Esophagus squamous epithelium (tissue), 5 donors: ENCODE results near the gene OR4D5. TPM values are rescaled to one million over a fixed set of nuclear protein-coding genes. Genes with fewer than 3 reads are reported as not detected.

Experiments used
- DNase-seq: peaks from one replicate; lab custom pipeline; 2025; lab: John Stamatoyannopoulos, UW
- H3K27ac ChIP-seq, 4 donors: fragments of 200-600 bp; sonication (generic); one replicate each; pipeline ENCODE4 v1.5.1; 2016 to 2019; ENCODE audit warnings: mild to moderate bottlenecking in 1 of 4
- H3K27me3 ChIP-seq, 4 donors: fragments of 200-600 bp; sonication (generic); 1 replicate in 3 of 4; 2 replicates in 1 of 4; pipeline versions ENCODE4 v1.5.1 to v1.6.0; 2017 to 2021; ENCODE audit warnings: antibody characterized with exemption in 1 of 4
- H3K36me3 ChIP-seq, 3 donors: fragments of 200-600 bp; sonication (generic); one replicate each; pipeline ENCODE4 v1.5.1; 2016 to 2019
- H3K4me1 ChIP-seq, 3 donors: fragments of 200-600 bp; sonication (generic); one replicate each; pipeline ENCODE4 v1.5.1; 2017 to 2019
- H3K4me3 ChIP-seq, 4 donors: fragments of 200-600 bp; sonication (generic); 1 replicate in 3 of 4; 2 replicates in 1 of 4; pipeline ENCODE4 v1.5.1; 2016 to 2019; ENCODE audit warnings: mild to moderate bottlenecking in 2 of 4, moderate library complexity in 1 of 4
- H3K9me3 ChIP-seq, 3 donors: fragments of 200-600 bp; sonication (generic); one replicate each; pipeline ENCODE4 v1.5.1; 2016 to 2019
- CTCF ChIP-seq, 6 experiments: fragments of 450-650 bp in 4 of 6; fragments of 200-600 bp in 2 of 6; sonication (generic) in 2 of 6; IDR thresholded peaks; one replicate each; pipeline ENCODE4 v1.5.1; 2016 to 2019; ENCODE audit warnings: antibody characterized with exemption in 6 of 6, mild to moderate bottlenecking in 4 of 6, moderate library complexity in 4 of 6
- POLR2A ChIP-seq, 4 donors: fragments of 450-650 bp; IDR thresholded peaks; one replicate each; pipeline ENCODE4 v1.6.1; 2017; ENCODE audit warnings: antibody characterized with exemption in 4 of 4, mild to moderate bottlenecking in 4 of 4, moderate library complexity in 3 of 4
- WGBS, 2 donors: methylation state at CpG; one replicate each; pipeline ENCODE4 v1.1.5; 2018; 5-methylcytosine and 5-hydroxymethylcytosine counted together
- intact Hi-C: fragments of 100-400 bp; cut with DNase I; formaldehyde crosslinking; loops from one replicate; pipeline ENCODE4 v1.15.0; 2022
- total RNA-seq, 4 donors: library from RNA; depleted of rRNA; stranded (reverse); fragments of >200 nt; gene quantifications; one replicate each; pipeline ENCODE4 v1.1.0, GENCODE V29; 2016
- donor health status: DM: yes; HTN: yes; CAD: no.

The OR4D5 gene
- total RNA-seq, 4 donors from 2014 or later, result not detected

DNA sequence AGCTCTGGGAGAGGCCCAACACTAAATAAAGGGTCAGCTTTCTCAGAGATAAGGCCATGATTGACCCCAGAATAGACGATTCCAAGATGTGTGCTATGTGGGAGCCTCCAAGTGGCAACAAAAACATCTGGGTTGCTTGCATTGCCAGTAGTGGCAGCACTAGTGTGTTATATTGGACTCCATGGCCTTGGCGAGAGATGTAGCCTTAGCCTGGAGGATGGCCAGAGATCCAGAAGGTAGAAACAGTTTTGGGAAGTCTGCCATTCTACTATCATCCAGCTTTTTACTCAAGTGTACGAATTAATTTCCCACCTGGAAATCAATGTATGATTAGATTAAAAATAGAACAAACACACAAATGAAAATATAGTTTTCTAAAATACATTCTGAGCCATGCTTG lies 34.5 kb upstream of the OR4D5 start:
- H3K27me3 ChIP-seq, result no peaks in the 10 kb centered on the region
- no peak overlapping the region for H3K4me3 ChIP-seq
- H3K36me3 ChIP-seq, result no peaks in the 10 kb centered on the region
- 51 to 60% methylated on average over 3 of the region's 3 CpGs for WGBS, 2 donors
- intact Hi-C loops, result no loop called here
- no peak for DNase-seq
- H3K4me1 ChIP-seq, result no peaks in the 10 kb centered on the region
- no peak overlapping the region for H3K27ac ChIP-seq
- H3K9me3 ChIP-seq, result no peaks in the 10 kb centered on the region
- TF ChIP-seq CTCF (IDR thresholded peaks at IDR 0.05) (no peak), POLR2A (IDR thresholded peaks at IDR 0.05) (no peak)

DNA sequence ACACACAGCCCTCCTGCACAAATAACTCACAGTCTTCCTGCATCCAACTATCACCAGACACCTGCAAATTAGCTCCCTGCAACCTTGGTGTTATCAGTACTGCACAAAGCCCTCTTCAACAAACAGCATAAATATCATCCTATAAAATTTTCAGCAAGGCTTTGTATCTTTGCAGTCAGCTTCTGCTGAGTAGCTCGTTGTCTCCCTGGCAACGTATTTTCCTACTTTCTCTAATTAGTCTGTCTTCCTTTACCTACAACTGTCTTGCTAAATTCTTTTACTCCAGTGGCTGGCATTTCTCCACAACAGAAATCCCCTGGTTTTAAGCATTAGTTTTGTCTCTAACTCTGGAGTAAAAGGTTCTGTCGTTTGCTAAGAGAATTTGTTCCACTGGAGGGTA lies 33.6 kb upstream of the OR4D5 start:
- Histone ChIP-seq H3K9me3 (no peaks in the 10 kb centered on the region), H3K27ac (no peak overlapping the region), H3K4me3 (no peak overlapping the region), H3K36me3 (no peaks in the 10 kb centered on the region), H3K27me3 (no peaks in the 10 kb centered on the region), H3K4me1 (no peaks in the 10 kb centered on the region)
- intact Hi-C loops, result no loop called here
- DNase-seq, result no peak
- WGBS, 2 donors, result 35 to 36% methylated on average over 3 of the region's 3 CpGs
- TF ChIP-seq POLR2A (IDR thresholded peaks at IDR 0.05), result no peak
- no peak for TF ChIP-seq CTCF (IDR thresholded peaks at IDR 0.05)

DNA sequence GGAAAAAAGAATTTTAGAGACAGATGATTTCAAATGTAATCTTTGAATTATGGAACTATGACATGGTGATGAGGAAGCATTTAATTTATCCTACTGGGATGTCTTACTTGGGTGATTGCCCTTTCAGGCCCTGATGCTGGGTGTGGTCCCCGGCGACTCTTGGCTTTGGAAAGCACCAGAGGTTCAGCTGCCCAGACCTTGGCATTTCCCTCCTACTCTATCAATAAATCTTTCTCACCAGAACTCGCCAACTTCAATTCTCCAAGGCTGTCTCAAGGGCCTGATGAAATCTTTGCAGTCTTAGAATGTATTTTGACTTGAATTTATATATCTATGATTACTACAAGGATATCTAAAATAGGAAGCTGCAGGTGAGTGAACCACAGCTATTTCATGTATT lies 18.5 kb upstream of the OR4D5 start:
- TF ChIP-seq CTCF (IDR thresholded peaks at IDR 0.05) (no peak), POLR2A (IDR thresholded peaks at IDR 0.05) (no peak)

DNA sequence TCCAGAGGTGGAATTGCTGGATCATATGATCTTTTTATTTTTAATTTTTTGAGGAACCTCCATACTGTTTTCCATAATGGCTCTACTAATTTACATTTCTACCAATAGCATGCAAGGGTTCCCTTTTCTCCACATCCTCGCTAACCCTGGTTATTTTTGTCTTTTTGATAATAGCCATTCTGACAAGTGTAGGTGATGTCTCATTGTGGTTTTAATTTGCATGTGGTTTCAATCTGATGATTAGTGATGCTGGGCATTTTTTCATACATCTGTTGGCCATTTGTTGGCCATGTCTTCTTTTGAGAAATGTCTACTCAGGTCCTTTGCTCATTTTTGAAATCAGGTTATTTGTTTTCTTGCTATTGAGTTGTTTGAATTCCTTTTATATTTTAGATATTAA lies 15.4 kb upstream of the OR4D5 start:
- no peak for DNase-seq
- intact Hi-C loops, result no loop called here
- Histone ChIP-seq H3K36me3 (no peaks in the 10 kb centered on the region), H3K27me3 (no peaks in the 10 kb centered on the region), H3K9me3 (no peaks in the 10 kb centered on the region), H3K4me3 (no peak overlapping the region), H3K27ac (no peak overlapping the region), H3K4me1 (no peaks in the 10 kb centered on the region)
- WGBS, 2 donors, result 45 to 52% methylated on average over 1 of the region's 1 CpG
- no peak for TF ChIP-seq POLR2A (IDR thresholded peaks at IDR 0.05)

More for the DNA sequence above, 18.5 kb upstream of the OR4D5 start:
- intact Hi-C loops, result no loop called here
- no peaks in the 10 kb centered on the region for H3K4me1 ChIP-seq
- DNase-seq, result no peak
- no peaks in the 10 kb centered on the region for H3K27me3 ChIP-seq
- H3K27ac ChIP-seq, result no peak overlapping the region
- H3K4me3 ChIP-seq, result no peak overlapping the region
- no peaks in the 10 kb centered on the region for H3K9me3 ChIP-seq
- no peaks in the 10 kb centered on the region for H3K36me3 ChIP-seq
- 39 to 71% methylated on average over 3 of the region's 3 CpGs for WGBS, 2 donors

- WGBS, 2 donors, result 66 to 76% methylated on average over 4 of the region's 4 CpGs
- no peak overlapping the region for H3K4me3 ChIP-seq
- no peak for TF ChIP-seq CTCF (IDR thresholded peaks at IDR 0.05)
- no peak for TF ChIP-seq POLR2A (IDR thresholded peaks at IDR 0.05)
- H3K9me3 ChIP-seq, result no peaks in the 10 kb centered on the region
- intact Hi-C loops, result no loop called here
- no peaks in the 10 kb centered on the region for H3K36me3 ChIP-seq
- no peaks in the 10 kb centered on the region for H3K4me1 ChIP-seq
- H3K27ac ChIP-seq, result no peak overlapping the region
- DNase-seq, result no peak
- H3K27me3 ChIP-seq, result no peaks in the 10 kb centered on the region
Observed at GRCh38 chr11:123942413-123942812, 3.0 kb downstream of the OR4D5 start.

DNA sequence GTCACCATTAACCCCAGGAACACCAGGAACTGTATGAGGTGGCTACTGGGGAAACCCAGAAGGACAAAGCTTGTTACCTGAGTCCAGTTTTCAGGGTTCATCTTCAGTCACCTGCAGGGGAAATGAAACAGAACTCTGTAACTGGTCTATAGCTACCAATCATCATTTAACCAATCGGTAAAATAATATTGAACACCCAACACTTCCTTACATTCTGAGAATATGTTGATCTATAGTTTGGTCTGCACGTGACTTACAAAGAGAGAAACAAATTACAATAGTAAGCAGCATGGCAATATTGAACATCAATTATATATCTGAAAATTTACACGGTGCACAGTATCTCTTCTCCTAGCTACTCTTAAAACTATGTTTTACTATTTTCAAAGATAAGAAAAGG lies 4.3 kb downstream of the OR4D5 start, which contains the start of gene OR6T1:
Gene OR6T1, minus strand, starts transcription at position 101 of the 400 bp plus-strand sequence. Its CDS starts 0 bp downstream, at position 101.
- DNase-seq, result no peak
- intact Hi-C loops, result no loop called here
- Histone ChIP-seq H3K4me1 (no peaks in the 10 kb centered on the region), H3K9me3 (no peaks in the 10 kb centered on the region), H3K4me3 (no peak within 1 kb of the TSS), H3K27ac (no peak within 1 kb of the TSS), H3K36me3 (no peaks in the 10 kb centered on the region), H3K27me3 (no peaks in the 10 kb centered on the region)
- WGBS, 2 donors, result 79 to 86% methylated on average over 3 of the region's 3 CpGs
- no peak for TF ChIP-seq POLR2A (IDR thresholded peaks at IDR 0.05)
- no peak for TF ChIP-seq CTCF (IDR thresholded peaks at IDR 0.05)
